HG03064 (cell line): ENCODE data around the gene TRAPPC11.

ENCODE experiments used
- ATAC-seq: cut with Tn5 transposase; IDR thresholded peaks from one replicate; pipeline ENCODE4 v1.9.1; 2021; ENCODE audit warnings: low read depth; ENCODE audit not compliant: unreplicated experiment

TRAPPC11 gene

GRCh38 chr4:183636923-183637322 is 22.2 kb upstream of the TRAPPC11 start:
- ATAC-seq: no peak

DNA sequence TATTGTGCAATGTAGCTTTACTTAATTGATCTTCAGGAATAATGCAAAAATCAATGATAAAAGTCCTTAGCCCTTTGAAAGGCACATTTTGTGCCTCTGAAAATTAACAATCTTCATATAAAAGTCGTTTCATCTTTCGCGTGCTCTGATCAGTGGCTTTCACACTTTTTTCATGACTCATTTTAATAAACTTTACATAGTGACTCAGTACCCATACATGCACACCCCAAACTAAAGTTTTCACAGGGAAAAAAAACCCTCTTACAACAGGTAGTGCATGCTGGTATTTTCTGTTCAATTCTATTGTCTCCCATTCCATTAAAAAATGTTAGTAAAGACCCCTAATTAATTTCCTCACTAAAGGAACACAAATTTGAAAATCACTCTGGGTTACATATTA is 21.6 kb upstream of the TRAPPC11 start:
- ATAC-seq: no peak

DNA sequence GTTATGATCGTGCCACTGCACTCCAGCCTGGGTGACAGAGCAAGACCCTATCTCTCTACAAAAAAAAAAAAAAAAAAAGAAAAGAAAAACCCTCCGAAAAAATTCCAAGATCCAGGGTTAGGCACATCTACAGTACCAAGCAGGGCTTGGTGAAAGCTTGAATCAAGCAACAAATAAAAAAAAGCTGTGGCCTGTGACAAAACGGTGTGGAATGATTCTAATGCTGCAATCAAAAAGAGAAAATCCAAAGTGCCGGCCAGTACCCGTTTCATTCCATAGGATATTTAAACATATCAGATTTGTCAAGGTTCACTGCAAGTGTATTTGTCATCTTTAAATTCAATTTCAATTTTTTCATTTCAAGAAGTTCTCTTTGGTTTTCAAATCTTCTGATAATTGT is 20.7 kb upstream of the TRAPPC11 start:
- ATAC-seq: no peak

DNA sequence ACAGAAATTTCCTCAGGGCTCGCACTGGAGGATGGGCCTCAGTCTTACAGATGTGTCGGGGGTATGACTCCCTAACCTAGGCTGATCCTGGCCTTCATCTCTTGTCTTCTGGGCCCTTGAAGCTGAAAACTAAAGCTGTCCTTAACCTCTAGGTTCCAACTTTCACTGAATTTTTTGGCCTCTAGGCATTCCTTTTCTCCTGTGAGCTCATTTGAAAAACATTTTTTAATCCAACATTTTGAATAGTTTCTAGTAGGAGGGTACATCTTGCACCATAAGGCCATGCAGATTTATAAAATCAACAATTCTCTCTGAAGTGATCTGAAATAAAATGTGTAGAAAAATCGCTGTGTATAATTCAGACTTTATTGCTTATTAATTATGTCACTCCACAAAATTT is 19.8 kb upstream of the TRAPPC11 start:
- ATAC-seq: no peak

- no peak for ATAC-seq
These were observed 13.8 kb upstream of the TRAPPC11 start for GRCh38 chr4:183645326-183645725.

GRCh38 chr4:183657564-183657963 is 1.5 kb upstream of the TRAPPC11 start:
- ATAC-seq: no peak

- ATAC-seq: peak; percentile 36
These were observed 598 bp upstream of the TRAPPC11 start for GRCh38 chr4:183658362-183659028.

DNA sequence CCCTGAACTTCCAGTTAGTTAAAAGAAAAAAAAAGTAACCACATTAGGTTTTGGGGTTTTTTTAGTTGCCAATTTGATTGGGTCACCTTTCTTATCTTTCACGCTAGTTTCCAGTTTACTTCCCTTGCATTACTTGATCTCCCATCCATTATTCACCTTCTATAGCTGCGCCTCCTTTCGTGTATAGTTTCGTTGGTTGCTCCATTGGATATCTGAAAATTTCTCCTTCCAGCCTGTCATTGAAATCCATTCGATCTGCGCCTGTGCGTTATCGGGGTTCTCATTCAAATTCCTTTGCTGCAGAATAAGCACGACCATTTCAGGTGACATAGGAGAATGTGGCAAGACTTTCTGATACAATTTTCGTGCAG is 764 bp downstream of the TRAPPC11 start:
- no peak for ATAC-seq

DNA sequence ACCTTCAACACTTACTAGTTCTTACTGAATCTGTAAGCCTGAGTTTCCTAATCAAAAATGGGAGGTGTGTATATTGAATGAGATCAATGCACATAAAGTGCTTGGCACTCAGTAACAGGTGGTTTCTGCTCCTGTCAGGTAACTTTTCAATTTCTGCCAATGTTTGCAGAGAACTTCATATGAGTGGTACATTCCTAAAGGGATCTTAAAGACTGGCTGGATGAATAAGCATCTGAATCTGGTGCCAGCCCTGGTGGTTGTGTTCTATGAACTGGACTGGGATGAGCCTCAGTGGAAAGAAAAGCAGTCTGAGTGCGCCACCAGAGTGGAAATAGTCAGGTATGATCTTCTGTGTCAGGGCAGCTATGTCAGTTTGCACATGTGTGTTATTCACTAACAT is 7.0 kb downstream of the TRAPPC11 start:
- no peak for ATAC-seq

GRCh38 chr4:183670251-183670650 is 11.2 kb downstream of the TRAPPC11 start:
- ATAC-seq: no peak

GRCh38 chr4:183670960-183671555 is 12.0 kb downstream of the TRAPPC11 start:
- no peak for ATAC-seq

GRCh38 chr4:183674153-183674552 is 15.1 kb downstream of the TRAPPC11 start:
- no peak for ATAC-seq

- no peak for ATAC-seq
These were observed 16.5 kb downstream of the TRAPPC11 start for GRCh38 chr4:183675625-183676024.

DNA sequence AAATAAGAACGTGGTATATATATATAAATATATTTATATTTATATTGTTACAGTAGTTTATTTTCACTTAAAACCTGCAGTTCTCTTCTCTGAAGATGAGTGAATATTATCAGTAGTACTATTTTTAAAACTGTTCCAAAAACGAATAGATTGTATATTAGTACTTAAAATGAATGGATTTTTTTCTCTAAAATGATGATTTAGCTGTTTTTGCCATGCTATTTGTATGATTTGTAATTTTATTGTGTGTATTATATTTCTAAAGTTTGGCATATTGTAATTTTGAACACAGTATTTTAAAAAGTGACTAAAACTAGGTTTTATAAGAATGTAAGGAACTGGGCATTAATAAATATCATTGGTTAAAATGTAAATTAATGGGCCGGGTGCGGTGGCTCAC is 22.0 kb downstream of the TRAPPC11 start:
- no peak for ATAC-seq

- no peak for ATAC-seq
These were observed 27.4 kb downstream of the TRAPPC11 start for GRCh38 chr4:183686461-183686860.

- ATAC-seq: no peak
These were observed 29.1 kb downstream of the TRAPPC11 start for GRCh38 chr4:183688216-183688615.

DNA sequence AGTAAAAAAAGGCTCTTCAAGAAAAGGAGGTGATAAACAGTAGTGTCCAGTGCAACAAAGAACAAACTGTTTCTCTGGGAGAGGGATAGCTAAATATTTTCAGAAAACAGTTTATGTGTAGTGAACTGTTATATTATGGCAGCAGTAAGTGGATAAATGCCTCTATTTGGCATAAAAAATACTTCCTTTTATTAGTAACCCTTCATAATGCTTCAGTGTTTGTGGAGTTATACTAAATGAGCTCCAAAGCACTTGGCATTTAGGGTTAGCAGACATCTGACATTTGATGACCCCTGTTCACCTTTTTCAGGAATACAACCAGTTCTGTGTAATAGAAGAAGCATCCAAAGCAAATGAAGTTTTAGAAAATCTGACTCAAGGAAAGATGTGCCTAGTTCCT is 31.9 kb downstream of the TRAPPC11 start:
- no peak for ATAC-seq

GRCh38 chr4:183691897-183692296 is 32.8 kb downstream of the TRAPPC11 start:
- ATAC-seq: no peak

DNA sequence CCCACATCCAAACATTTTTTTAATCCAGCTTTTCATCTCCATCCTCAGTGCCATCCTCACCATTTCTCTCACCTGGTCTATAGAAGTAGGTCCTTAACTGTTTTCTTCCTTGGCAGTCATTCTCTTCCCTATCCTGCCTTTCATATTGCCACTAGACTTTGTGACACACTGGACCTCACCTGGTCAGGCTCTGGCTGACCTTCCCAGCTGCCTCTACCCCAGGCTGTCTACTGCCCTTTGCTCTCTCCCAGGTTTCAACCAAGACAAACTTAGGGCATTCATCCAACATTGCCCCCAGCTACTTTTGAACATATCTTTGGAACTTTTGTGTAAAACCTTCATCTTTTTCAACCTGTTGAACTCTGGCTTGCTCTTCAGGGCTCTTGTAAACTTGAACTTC is 39.8 kb downstream of the TRAPPC11 start:
- ATAC-seq: no peak

DNA sequence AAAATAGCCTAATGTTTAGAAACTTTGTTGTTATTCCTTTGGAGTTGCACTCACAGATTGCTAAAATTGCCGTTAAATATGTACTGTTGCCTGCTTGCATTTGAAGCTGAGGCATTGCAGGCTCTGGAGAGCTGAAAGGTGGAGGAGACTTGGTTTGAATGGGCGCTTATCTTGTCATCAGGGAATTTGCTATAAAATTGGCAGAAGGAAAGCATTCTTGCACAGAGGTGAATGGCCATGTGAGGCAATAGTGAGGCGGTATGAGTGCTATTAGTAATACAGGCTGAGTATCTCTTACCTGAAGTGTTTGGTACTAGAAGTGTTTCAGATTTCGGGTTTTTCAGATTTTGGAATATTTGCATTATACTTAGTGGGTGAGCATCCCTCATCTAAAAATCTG is 41.3 kb downstream of the TRAPPC11 start:
- ATAC-seq: no peak

- ATAC-seq: no peak
These were observed 43.4 kb downstream of the TRAPPC11 start for GRCh38 chr4:183702492-183702891.

DNA sequence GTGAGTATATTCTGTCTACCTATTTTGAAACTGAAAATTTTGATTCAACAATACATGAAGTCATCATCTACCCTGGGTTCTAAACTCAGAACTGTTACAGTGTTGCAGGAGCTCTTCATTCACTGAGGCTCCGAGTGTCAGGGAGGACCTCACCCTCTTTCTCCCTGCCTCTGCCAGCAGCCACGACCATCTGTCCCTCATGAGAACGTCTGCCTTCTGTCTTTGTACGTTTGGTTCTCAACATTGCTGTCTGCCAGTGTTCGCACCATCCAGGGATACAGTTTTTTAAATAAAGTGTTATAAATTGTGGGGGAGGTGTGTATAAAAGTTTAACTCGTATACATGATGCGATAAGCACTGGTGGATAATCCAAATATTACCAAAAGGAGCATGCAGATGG is 55.5 kb downstream of the TRAPPC11 start:
- ATAC-seq: no peak

GRCh38 chr4:183716302-183716701 is 57.2 kb downstream of the TRAPPC11 start:
- ATAC-seq: no peak
